ENCODE results near the gene EFHC1.

DNA sequence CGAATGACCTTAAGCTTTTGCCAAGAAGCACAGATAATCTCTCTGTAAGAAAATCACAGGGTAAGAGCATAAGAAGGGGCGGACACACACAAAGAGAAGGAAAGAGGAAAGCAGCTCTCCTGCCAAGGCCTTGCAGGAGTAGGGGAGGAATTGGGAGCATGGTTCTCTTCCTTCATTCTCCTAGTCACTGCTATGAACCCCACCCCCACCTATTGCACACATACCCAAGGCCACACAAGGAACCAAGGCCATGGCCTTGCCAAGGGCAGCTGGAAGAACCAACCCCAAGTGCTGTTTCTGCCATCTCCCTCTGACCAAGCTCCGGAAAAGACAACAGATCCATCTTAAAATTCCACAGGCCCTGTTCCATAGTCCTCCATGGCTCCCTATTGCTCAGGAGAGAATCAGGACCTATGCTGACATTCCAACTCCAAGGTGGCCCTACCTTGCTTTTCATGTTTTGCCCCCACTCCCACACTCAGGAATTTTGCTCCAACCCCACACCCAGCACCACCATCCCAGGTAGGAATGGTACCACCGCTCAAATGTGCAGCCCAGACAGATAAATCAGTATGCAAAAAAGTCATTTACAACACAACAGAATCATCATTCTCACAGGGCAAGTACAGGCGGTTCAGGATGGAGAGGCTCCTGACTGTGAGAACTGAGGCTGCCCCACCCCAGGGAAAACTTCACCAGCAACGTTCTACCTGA, 125.4 kb downstream of the EFHC1 start:
- TF ChIP-seq, protein P1, sequence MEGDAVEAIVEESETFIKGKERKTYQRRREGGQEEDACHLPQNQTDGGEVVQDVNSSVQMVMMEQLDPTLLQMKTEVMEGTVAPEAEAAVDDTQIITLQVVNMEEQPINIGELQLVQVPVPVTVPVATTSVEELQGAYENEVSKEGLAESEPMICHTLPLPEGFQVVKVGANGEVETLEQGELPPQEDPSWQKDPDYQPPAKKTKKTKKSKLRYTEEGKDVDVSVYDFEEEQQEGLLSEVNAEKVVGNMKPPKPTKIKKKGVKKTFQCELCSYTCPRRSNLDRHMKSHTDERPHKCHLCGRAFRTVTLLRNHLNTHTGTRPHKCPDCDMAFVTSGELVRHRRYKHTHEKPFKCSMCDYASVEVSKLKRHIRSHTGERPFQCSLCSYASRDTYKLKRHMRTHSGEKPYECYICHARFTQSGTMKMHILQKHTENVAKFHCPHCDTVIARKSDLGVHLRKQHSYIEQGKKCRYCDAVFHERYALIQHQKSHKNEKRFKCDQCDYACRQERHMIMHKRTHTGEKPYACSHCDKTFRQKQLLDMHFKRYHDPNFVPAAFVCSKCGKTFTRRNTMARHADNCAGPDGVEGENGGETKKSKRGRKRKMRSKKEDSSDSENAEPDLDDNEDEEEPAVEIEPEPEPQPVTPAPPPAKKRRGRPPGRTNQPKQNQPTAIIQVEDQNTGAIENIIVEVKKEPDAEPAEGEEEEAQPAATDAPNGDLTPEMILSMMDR (IDR thresholded peaks at IDR 0.05; ENCODE audit: low read length): no peak
- no peak for TF ChIP-seq EZH2 (optimal IDR thresholded peaks at IDR 0.05; ENCODE audit: low read depth, low read length)
